Panc1 (cell line): Measurements from ENCODE around the gene TBCE.

Experiments used
- POLR2AphosphoS5 ChIP-seq: IDR thresholded peaks from 2 replicates; pipeline ENCODE4 v1.6.1; 2012; ENCODE audit warnings: mild to moderate bottlenecking, low read depth, low read length, moderate library complexity
- TCF7L2 ChIP-seq: IDR thresholded peaks from 2 replicates; pipeline ENCODE4 v1.6.1; 2011; ENCODE audit warnings: mild to moderate bottlenecking, low read depth, low read length, inconsistent platforms
- TF ChIP-seq, protein P1 (sequence below): fragments of 450-650 bp; IDR thresholded peaks from 2 replicates; pipeline ENCODE4 v1.5.1; 2017; ENCODE audit warnings: mild to moderate bottlenecking
- TF ChIP-seq, protein P2 (sequence below), 2 experiments: IDR thresholded peaks; 2 replicates each; pipeline ENCODE4 v1.6.1; 2011 to 2012; ENCODE audit warnings: low read depth in 2 of 2, control low read depth in 1 of 2, low read length in 1 of 2, mild to moderate bottlenecking in 1 of 2, moderate library complexity in 1 of 2; ENCODE audit not compliant: insufficient read depth in 1 of 2

DNA sequence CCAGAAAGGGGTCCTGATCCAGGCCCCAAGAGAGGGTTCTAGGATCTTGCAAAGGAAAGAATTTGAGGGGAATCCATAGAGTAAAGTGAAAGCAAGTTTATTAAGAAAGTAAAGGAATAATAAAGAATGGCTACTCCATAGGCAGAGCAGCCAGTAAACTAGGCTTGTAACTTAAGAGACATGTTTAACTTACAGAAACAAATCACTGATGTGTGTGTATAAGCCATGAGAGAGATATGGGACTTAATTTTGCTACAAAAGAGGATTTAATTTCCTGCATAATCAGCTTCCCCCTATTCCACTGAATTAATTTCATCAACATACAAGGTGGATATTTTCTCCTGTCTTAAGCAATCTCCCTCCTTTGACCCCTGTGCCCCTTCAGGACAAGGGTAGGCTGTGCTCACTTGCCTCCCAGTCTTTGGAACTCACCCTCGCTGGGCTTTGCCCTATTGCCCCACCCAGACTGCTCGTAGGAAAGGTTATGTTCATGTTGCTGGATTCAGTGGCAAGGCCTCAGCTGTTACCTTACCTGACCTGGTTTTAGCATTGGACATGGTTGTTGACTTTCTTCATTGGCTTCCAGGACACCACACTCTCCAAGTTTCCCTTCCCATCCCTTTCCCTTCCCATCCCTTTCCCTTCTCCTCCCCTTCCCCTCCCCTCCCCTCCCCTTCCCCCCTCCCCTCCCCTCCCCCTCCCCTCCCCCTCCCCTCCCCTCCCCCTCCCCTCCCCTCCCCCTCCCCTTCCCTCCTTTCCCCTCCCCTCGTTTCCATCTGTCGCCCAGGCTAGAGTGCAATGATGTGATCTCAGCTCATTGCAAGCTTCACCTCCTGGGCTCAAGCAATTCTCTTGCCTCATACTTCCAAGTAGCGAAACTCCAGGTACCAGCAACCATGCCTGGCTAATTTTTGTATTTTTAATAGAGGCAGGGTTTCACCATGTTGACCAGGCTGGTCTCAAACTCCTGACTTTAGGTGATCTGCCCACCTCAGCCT, 44.6 kb downstream of the TBCE start:
- TF ChIP-seq, protein P1, sequence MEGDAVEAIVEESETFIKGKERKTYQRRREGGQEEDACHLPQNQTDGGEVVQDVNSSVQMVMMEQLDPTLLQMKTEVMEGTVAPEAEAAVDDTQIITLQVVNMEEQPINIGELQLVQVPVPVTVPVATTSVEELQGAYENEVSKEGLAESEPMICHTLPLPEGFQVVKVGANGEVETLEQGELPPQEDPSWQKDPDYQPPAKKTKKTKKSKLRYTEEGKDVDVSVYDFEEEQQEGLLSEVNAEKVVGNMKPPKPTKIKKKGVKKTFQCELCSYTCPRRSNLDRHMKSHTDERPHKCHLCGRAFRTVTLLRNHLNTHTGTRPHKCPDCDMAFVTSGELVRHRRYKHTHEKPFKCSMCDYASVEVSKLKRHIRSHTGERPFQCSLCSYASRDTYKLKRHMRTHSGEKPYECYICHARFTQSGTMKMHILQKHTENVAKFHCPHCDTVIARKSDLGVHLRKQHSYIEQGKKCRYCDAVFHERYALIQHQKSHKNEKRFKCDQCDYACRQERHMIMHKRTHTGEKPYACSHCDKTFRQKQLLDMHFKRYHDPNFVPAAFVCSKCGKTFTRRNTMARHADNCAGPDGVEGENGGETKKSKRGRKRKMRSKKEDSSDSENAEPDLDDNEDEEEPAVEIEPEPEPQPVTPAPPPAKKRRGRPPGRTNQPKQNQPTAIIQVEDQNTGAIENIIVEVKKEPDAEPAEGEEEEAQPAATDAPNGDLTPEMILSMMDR = no peak
- TF ChIP-seq, protein P2, sequence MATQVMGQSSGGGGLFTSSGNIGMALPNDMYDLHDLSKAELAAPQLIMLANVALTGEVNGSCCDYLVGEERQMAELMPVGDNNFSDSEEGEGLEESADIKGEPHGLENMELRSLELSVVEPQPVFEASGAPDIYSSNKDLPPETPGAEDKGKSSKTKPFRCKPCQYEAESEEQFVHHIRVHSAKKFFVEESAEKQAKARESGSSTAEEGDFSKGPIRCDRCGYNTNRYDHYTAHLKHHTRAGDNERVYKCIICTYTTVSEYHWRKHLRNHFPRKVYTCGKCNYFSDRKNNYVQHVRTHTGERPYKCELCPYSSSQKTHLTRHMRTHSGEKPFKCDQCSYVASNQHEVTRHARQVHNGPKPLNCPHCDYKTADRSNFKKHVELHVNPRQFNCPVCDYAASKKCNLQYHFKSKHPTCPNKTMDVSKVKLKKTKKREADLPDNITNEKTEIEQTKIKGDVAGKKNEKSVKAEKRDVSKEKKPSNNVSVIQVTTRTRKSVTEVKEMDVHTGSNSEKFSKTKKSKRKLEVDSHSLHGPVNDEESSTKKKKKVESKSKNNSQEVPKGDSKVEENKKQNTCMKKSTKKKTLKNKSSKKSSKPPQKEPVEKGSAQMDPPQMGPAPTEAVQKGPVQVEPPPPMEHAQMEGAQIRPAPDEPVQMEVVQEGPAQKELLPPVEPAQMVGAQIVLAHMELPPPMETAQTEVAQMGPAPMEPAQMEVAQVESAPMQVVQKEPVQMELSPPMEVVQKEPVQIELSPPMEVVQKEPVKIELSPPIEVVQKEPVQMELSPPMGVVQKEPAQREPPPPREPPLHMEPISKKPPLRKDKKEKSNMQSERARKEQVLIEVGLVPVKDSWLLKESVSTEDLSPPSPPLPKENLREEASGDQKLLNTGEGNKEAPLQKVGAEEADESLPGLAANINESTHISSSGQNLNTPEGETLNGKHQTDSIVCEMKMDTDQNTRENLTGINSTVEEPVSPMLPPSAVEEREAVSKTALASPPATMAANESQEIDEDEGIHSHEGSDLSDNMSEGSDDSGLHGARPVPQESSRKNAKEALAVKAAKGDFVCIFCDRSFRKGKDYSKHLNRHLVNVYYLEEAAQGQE (IDR thresholded peaks at IDR 0.05; ENCODE audit: insufficient read depth in 1 of 2, low read depth in 2 of 2, low read length in 1 of 2) = peak in 1 of 2 experiments; percentile 41; a peak in 1 of 4 replicates
- no peak for TF ChIP-seq TCF7L2
- peak; percentile 45; the same call in 1 of the 2 replicates for TF ChIP-seq POLR2AphosphoS5
